CD14-positive monocyte (primary cell): ENCODE measurements around the gene NCR1. TPM values are rescaled to one million over a fixed set of nuclear protein-coding genes. Genes with fewer than 3 reads are reported as not detected.

ENCODE experiments used
- DNase-seq, 3 donors: peaks; one replicate each; pipeline ENCODE4 v3.0.0-alpha.2; 2011 to 2022
- H2AFZ ChIP-seq: 2 replicates; pipeline ENCODE4 v1.6.0; 2012; ENCODE audit warnings: mild to moderate bottlenecking, low read depth, low read length, inconsistent platforms; ENCODE audit not compliant: insufficient read depth, poor library complexity, severe bottlenecking
- H3K27ac ChIP-seq, 2 donors: 1 replicate in 1 of 2; 2 replicates in 1 of 2; pipeline ENCODE4 v1.5.1; 2012 to 2013; ENCODE audit warnings: low read length in 2 of 2, control low read depth in 1 of 2, inconsistent platforms in 1 of 2, low read depth in 1 of 2, mild to moderate bottlenecking in 1 of 2
- H3K27me3 ChIP-seq, 2 donors: one replicate each; pipeline versions ENCODE4 v1.6.0 to v1.6.1; 2011 to 2013; ENCODE audit warnings: low read length in 2 of 2; ENCODE audit not compliant: control insufficient read depth in 2 of 2, insufficient read depth in 2 of 2
- H3K36me3 ChIP-seq, 2 donors: replicated peaks in 1 of 2; 1 replicate in 1 of 2; 2 replicates in 1 of 2; pipeline versions ENCODE4 v1.5.1 to v1.6.1; 2012 to 2013; ENCODE audit warnings: low read length in 2 of 2, control low read depth in 1 of 2, inconsistent platforms in 1 of 2, mild to moderate bottlenecking in 1 of 2; ENCODE audit not compliant: insufficient read depth in 2 of 2, control insufficient read depth in 1 of 2
- H3K4me1 ChIP-seq, 2 donors: 1 replicate in 1 of 2; 2 replicates in 1 of 2; pipeline versions ENCODE4 v1.5.1 to v1.6.1; 2012 to 2013; ENCODE audit warnings: low read length in 2 of 2, control low read depth in 1 of 2, inconsistent platforms in 1 of 2, mild to moderate bottlenecking in 1 of 2, moderate library complexity in 1 of 2; ENCODE audit not compliant: insufficient read depth in 2 of 2, control insufficient read depth in 1 of 2
- H3K4me2 ChIP-seq: replicated peaks from 2 replicates; pipeline ENCODE3; 2012; ENCODE audit warnings: low read length, moderate library complexity, mild to moderate bottlenecking; ENCODE audit not compliant: poor library complexity, severe bottlenecking; ENCODE audit errors: extremely low read depth
- H3K4me3 ChIP-seq, 3 experiments: fragments of 200-600 bp in 1 of 3; sonication (generic) in 1 of 3; replicated peaks in 1 of 3; 1 replicate in 2 of 3; 2 replicates in 1 of 3; pipeline ENCODE4 v1.5.1; 2011 to 2013; ENCODE audit warnings: low read length in 3 of 3, mild to moderate bottlenecking in 3 of 3, control low read depth in 2 of 3, low read depth in 2 of 3, inconsistent platforms in 1 of 3, moderate library complexity in 1 of 3
- H3K79me2 ChIP-seq: 2 replicates; pipeline ENCODE4 v1.6.0; 2012; ENCODE audit warnings: mild to moderate bottlenecking, control low read depth, inconsistent platforms, low read length, moderate library complexity; ENCODE audit not compliant: insufficient read depth
- H3K9ac ChIP-seq: 2 replicates; pipeline ENCODE4 v1.6.0; 2017; ENCODE audit warnings: low read length, mild to moderate bottlenecking; ENCODE audit not compliant: insufficient read depth, poor library complexity, severe bottlenecking
- H3K9me3 ChIP-seq, 2 donors: replicated peaks in 1 of 2; 1 replicate in 1 of 2; 2 replicates in 1 of 2; pipeline versions ENCODE4 v1.5.1 to v1.6.1; 2012 to 2013; ENCODE audit warnings: low read length in 2 of 2, control low read depth in 1 of 2; ENCODE audit not compliant: control insufficient read depth in 1 of 2, insufficient read depth in 1 of 2
- H4K20me1 ChIP-seq: 2 replicates; pipeline ENCODE4 v1.6.0; 2012; ENCODE audit warnings: mild to moderate bottlenecking, low read length, control low read depth, moderate library complexity; ENCODE audit not compliant: insufficient read depth
- H3K27ac Mint-ChIP-seq, 7 donors: one replicate each; pipeline ENCODE4 v1.8.0; 2020; ENCODE audit warnings: mild to moderate bottlenecking in 7 of 7, mixed read lengths in 7 of 7, moderate library complexity in 6 of 7, inconsistent platforms in 2 of 7
- H3K27me3 Mint-ChIP-seq, 3 donors: one replicate each; pipeline ENCODE4 v1.8.0; 2021 to 2022; ENCODE audit warnings: low read depth in 3 of 3, mild to moderate bottlenecking in 3 of 3, mixed read lengths in 3 of 3, moderate library complexity in 3 of 3, inconsistent platforms in 1 of 3
- H3K36me3 Mint-ChIP-seq, 2 donors: one replicate each; pipeline ENCODE4 v1.8.0; 2020; ENCODE audit warnings: mixed read lengths in 2 of 2, inconsistent platforms in 1 of 2, mild to moderate bottlenecking in 1 of 2
- H3K4me1 Mint-ChIP-seq: one replicate; pipeline ENCODE4 v1.8.0; 2020; ENCODE audit warnings: mild to moderate bottlenecking, mixed read lengths
- H3K4me3 Mint-ChIP-seq, 2 donors: one replicate each; pipeline ENCODE4 v1.8.0; 2020; ENCODE audit warnings: mild to moderate bottlenecking in 2 of 2, mixed read lengths in 2 of 2, moderate library complexity in 1 of 2
- H3K9me3 Mint-ChIP-seq, 7 donors: one replicate each; pipeline ENCODE4 v1.8.0; 2020 to 2022; ENCODE audit warnings: mixed read lengths in 7 of 7, mild to moderate bottlenecking in 6 of 7, moderate library complexity in 6 of 7, inconsistent platforms in 2 of 7
- CTCF ChIP-seq: fragments of 200-600 bp; IDR thresholded peaks from one replicate; pipeline ENCODE4 v1.8.0; 2022; ENCODE audit warnings: antibody characterized with exemption, mild to moderate bottlenecking
- WGBS: methylation state at CpG from one replicate; pipeline ENCODE4 v1.1.5; 2013; ENCODE audit warnings: missing lambda C conversion rate; ENCODE audit not compliant: insufficient coverage; 5-methylcytosine and 5-hydroxymethylcytosine counted together
- intact Hi-C, 2 donors: fragments of 100-400 bp; cut with micrococcal nuclease; formaldehyde crosslinking; loops; one replicate each; pipeline versions ENCODE4 v1.15.0 to v1.15.1; 2023
- polyA plus RNA-seq, 3 donors: library from polyadenylated mRNA; depleted of rRNA in 1 of 3; unstranded in 2 of 3; stranded (reverse) in 1 of 3; fragments of 300-500 nt in 2 of 3; fragments of >200 nt in 1 of 3; fragmentation: Illumina TruSeq in 2 of 3; gene quantifications; 1 replicate in 2 of 3; 2 replicates in 1 of 3; pipeline ENCODE4 v1.2.3, GENCODE V29; 2012 to 2021

The NCR1 gene
- polyA plus RNA-seq, 3 donors: 0.20 to 0.43 TPM; not detected in 1

GRCh38 chr19:54888239-54888638 is 17.7 kb upstream of the NCR1 start:
- Histone ChIP-seq H3K9me3 (no peaks in the 10 kb centered on the region), H3K27ac (peak overlapping the region in 1 of 2 donors; percentile 12), H3K79me2 (peaks cover 7% of the 10 kb centered on the region), H3K4me1 (peaks cover 5% of the 10 kb centered on the region in 2 donors), H3K4me2 (no peak overlapping the region), H3K9ac (no peak overlapping the region), H3K27me3 (no peaks in the 10 kb centered on the region), H3K4me3 (no peak overlapping the region), H4K20me1 (peaks cover 94% of the 10 kb centered on the region), H2AFZ (no peak overlapping the region), H3K36me3 (peaks cover 64 to 87% of the 10 kb centered on the region in 2 donors)
- intact Hi-C loops: no loop called here
- peaks cover 74 to 96% of the 10 kb centered on the region in 2 donors for H3K36me3 Mint-ChIP-seq
- DNase-seq: no peak
- 100% methylated on average over 5 of the region's 10 CpGs for WGBS
- H3K9me3 Mint-ChIP-seq: peaks cover 0 to 7% (median 0%) of the 10 kb centered on the region in 7 donors
- H3K4me1 Mint-ChIP-seq: peaks cover 6% of the 10 kb centered on the region
- H3K4me3 Mint-ChIP-seq: no peak overlapping the region
- H3K27me3 Mint-ChIP-seq: peaks cover 0 to 3% (median 2%) of the 10 kb centered on the region in 3 donors
- peak overlapping the region in 3 of 7 donors; percentile 33 to 54 (median 35) for H3K27ac Mint-ChIP-seq
- TF ChIP-seq CTCF: no peak

- no peak overlapping the region for H2AFZ ChIP-seq
- no peak overlapping the region for H3K4me3 ChIP-seq
- no peak overlapping the region for H3K4me2 ChIP-seq
- H4K20me1 ChIP-seq: peaks cover 84% of the 10 kb centered on the region
- H3K27me3 ChIP-seq: no peaks in the 10 kb centered on the region
- 95% methylated on average over 10 of the region's 11 CpGs for WGBS
- H3K36me3 ChIP-seq: peaks cover 58 to 74% of the 10 kb centered on the region in 2 donors
- Mint-ChIP-seq H3K36me3 (peaks cover 63 to 83% of the 10 kb centered on the region in 2 donors), H3K27ac (peak overlapping the region in 4 of 7 donors; percentile 30 to 74 (median 38)), H3K4me1 (peaks cover 4% of the 10 kb centered on the region), H3K9me3 (peaks cover 0 to 5% (median 0%) of the 10 kb centered on the region in 7 donors), H3K27me3 (peaks cover 0 to 4% (median 3%) of the 10 kb centered on the region in 3 donors), H3K4me3 (no peak overlapping the region)
- H3K27ac ChIP-seq: no peak overlapping the region
- no peak overlapping the region for H3K9ac ChIP-seq
- peaks cover 2% of the 10 kb centered on the region for H3K79me2 ChIP-seq
- intact Hi-C loops: no loop called here
- no peak for TF ChIP-seq CTCF
- no peaks in the 10 kb centered on the region for H3K9me3 ChIP-seq
- H3K4me1 ChIP-seq: peaks cover 5% of the 10 kb centered on the region in 2 donors
- no peak for DNase-seq
Measured at GRCh38 chr19:54889566-54889965, 16.4 kb upstream of the NCR1 start.
